ENCODE results near the gene DNAJB1. TPM values are rescaled to one million over a fixed set of nuclear protein-coding genes. Genes with fewer than 3 reads are reported as not detected.

The DNAJB1 gene
- total and polyA plus RNA-seq, 2 of the 13 experiments (the other 11 are each of a cell fraction or from before 2014, with no cell fraction given), result 87.5 to 97.3 TPM

DNA sequence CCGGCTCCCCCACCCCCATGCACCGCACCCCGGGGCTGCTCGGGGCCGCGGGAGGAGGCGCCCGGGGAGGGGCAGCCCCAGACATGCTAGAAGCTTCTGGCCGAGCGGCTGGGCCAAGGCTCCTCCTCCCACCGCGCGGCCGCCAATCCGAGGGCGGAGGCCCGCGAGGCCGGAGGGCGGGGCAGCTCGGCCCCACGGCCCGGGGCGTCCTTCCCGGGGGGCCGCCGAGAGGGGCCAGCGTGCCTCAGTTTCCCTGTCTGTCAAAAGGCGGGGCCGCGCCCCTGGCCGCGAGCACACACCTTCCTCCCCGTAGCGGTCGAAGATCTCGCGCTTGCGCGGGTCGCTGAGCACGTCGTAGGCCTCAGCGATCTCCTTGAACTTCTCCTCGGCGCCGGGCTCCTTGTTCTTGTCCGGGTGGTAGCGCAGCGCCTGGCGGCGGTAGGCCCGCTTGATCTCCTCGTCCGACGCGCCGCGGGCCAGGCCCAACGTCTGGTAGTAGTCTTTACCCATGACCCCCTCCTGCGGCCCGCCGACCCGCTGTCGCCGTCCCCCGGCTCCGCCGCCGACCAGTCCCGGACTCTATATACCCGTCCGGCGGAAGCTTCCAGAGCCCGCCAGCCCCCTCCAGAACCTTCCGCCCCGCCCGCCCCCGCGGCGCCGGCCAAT lies at the start of gene DNAJB1 (continued):
- TF ChIP-seq, protein P1, sequence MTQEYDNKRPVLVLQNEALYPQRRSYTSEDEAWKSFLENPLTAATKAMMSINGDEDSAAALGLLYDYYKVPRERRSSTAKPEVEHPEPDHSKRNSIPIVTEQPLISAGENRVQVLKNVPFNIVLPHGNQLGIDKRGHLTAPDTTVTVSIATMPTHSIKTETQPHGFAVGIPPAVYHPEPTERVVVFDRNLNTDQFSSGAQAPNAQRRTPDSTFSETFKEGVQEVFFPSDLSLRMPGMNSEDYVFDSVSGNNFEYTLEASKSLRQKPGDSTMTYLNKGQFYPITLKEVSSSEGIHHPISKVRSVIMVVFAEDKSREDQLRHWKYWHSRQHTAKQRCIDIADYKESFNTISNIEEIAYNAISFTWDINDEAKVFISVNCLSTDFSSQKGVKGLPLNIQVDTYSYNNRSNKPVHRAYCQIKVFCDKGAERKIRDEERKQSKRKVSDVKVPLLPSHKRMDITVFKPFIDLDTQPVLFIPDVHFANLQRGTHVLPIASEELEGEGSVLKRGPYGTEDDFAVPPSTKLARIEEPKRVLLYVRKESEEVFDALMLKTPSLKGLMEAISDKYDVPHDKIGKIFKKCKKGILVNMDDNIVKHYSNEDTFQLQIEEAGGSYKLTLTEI (CRISPR knock-in tag; conservative IDR thresholded peaks at IDR 0.05), result no peak
- TF ChIP-seq MED13 (CRISPR knock-in tag; IDR thresholded peaks at IDR 0.05) (peak; percentile 62; the same call in 1 of the 2 replicates), POLR2AphosphoS5 (IDR thresholded peaks at IDR 0.05; ENCODE audit: low read depth, low read length) (peak; percentile 75; the same call in 1 of the 2 replicates), ZNF564 (CRISPR knock-in tag; IDR thresholded peaks at IDR 0.05) (no peak), ZNF430 (CRISPR knock-in tag; IDR thresholded peaks at IDR 0.05) (peak; percentile 47; the same call in 1 of the 2 replicates), SMAD1 (CRISPR knock-in tag; IDR thresholded peaks at IDR 0.05; ENCODE audit: borderline replicate concordance, low read depth) (peak; percentile 83; the same call in 1 of the 2 replicates), BRCA1 (CRISPR knock-in tag; IDR thresholded peaks at IDR 0.05) (peak; percentile 73; the same call in 1 of the 2 replicates), KLF12 (CRISPR knock-in tag; IDR thresholded peaks at IDR 0.05; ENCODE audit: borderline replicate concordance) (no peak), POLR2A (IDR thresholded peaks at IDR 0.05; ENCODE audit: insufficient read depth in 1 of 2, low read depth in 2 of 2, low read length in 2 of 2) (peak; percentile 94 to 98), JUND (CRISPR knock-in tag; IDR thresholded peaks at IDR 0.05) (peak; percentile 53; the same call in 1 of the 2 replicates), ZNF598 (CRISPR knock-in tag; IDR thresholded peaks at IDR 0.05; ENCODE audit: borderline replicate concordance) (no peak), TRIM24 (CRISPR knock-in tag; IDR thresholded peaks at IDR 0.05) (no peak), RBM22 (optimal IDR thresholded peaks at IDR 0.05; ENCODE audit: low read length) (peak; percentile 55), ZFP1 (CRISPR knock-in tag; IDR thresholded peaks at IDR 0.05) (no peak), ZNF205 (CRISPR knock-in tag; IDR thresholded peaks at IDR 0.05) (peak; percentile 36; the same call in 1 of the 2 replicates), ZKSCAN8 (CRISPR knock-in tag; IDR thresholded peaks at IDR 0.05; ENCODE audit: borderline replicate concordance) (no peak), CSRNP2 (CRISPR knock-in tag; conservative IDR thresholded peaks at IDR 0.05; ENCODE audit: low read depth) (no peak), ZNF225 (CRISPR knock-in tag; IDR thresholded peaks at IDR 0.05) (no peak; the same call in 1 of the 2 replicates)
- TF ChIP-seq, protein P2, sequence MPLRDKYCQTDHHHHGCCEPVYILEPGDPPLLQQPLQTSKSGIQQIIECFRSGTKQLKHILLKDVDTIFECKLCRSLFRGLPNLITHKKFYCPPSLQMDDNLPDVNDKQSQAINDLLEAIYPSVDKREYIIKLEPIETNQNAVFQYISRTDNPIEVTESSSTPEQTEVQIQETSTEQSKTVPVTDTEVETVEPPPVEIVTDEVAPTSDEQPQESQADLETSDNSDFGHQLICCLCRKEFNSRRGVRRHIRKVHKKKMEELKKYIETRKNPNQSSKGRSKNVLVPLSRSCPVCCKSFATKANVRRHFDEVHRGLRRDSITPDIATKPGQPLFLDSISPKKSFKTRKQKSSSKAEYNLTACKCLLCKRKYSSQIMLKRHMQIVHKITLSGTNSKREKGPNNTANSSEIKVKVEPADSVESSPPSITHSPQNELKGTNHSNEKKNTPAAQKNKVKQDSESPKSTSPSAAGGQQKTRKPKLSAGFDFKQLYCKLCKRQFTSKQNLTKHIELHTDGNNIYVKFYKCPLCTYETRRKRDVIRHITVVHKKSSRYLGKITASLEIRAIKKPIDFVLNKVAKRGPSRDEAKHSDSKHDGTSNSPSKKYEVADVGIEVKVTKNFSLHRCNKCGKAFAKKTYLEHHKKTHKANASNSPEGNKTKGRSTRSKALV (CRISPR knock-in tag; IDR thresholded peaks at IDR 0.05), result no peak
- TF ChIP-seq, protein P3, sequence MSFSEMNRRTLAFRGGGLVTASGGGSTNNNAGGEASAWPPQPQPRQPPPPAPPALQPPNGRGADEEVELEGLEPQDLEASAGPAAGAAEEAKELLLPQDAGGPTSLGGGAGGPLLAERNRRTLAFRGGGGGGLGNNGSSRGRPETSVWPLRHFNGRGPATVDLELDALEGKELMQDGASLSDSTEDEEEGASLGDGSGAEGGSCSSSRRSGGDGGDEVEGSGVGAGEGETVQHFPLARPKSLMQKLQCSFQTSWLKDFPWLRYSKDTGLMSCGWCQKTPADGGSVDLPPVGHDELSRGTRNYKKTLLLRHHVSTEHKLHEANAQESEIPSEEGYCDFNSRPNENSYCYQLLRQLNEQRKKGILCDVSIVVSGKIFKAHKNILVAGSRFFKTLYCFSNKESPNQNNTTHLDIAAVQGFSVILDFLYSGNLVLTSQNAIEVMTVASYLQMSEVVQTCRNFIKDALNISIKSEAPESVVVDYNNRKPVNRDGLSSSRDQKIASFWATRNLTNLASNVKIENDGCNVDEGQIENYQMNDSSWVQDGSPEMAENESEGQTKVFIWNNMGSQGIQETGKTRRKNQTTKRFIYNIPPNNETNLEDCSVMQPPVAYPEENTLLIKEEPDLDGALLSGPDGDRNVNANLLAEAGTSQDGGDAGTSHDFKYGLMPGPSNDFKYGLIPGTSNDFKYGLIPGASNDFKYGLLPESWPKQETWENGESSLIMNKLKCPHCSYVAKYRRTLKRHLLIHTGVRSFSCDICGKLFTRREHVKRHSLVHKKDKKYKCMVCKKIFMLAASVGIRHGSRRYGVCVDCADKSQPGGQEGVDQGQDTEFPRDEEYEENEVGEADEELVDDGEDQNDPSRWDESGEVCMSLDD (CRISPR knock-in tag; IDR thresholded peaks at IDR 0.05; ENCODE audit: borderline replicate concordance), result peak; percentile 56; the same call in 1 of the 2 replicates
- TF ChIP-seq, protein P4, sequence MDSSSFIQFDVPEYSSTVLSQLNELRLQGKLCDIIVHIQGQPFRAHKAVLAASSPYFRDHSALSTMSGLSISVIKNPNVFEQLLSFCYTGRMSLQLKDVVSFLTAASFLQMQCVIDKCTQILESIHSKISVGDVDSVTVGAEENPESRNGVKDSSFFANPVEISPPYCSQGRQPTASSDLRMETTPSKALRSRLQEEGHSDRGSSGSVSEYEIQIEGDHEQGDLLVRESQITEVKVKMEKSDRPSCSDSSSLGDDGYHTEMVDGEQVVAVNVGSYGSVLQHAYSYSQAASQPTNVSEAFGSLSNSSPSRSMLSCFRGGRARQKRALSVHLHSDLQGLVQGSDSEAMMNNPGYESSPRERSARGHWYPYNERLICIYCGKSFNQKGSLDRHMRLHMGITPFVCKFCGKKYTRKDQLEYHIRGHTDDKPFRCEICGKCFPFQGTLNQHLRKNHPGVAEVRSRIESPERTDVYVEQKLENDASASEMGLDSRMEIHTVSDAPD (CRISPR knock-in tag; IDR thresholded peaks at IDR 0.05), result peak; percentile 22; the same call in 1 of the 2 replicates
